Fibroblast of lung (primary cell): Measurements from ENCODE around the gene PPARG.

Source experiments
- CTCF ChIP-seq, 2 donors: IDR thresholded peaks in 1 of 2; conservative IDR thresholded peaks in 1 of 2; 1 replicate in 1 of 2; 2 replicates in 1 of 2; pipeline ENCODE4 v1.5.1; 2011 to 2012; ENCODE audit warnings: low read length in 2 of 2, control low read depth in 1 of 2, inconsistent platforms in 1 of 2, low read depth in 1 of 2, mild to moderate bottlenecking in 1 of 2
- EZH2 ChIP-seq: IDR thresholded peaks from 2 replicates; pipeline ENCODE4 v1.5.1; 2012; ENCODE audit warnings: low read length, control low read depth, mild to moderate bottlenecking; ENCODE audit errors: missing control alignments

- TF ChIP-seq CTCF (conservative IDR thresholded peaks at IDR 0.05 in 1 of 2, IDR thresholded peaks at IDR 0.05 in 1 of 2; ENCODE audit: low read depth in 1 of 2, low read length in 2 of 2) = no peak
- TF ChIP-seq EZH2 = no peak
Measured at GRCh38 chr3:12461097-12461649, 172.3 kb downstream of the PPARG start.
